ENCODE measurements around the gene PRKG1.
"Not testable (repeated sequence)": the region's sequence is repeated elsewhere in the genome, so short reads cannot be mapped to it uniquely, and the experiment has no call there.

PRKG1 gene

GRCh38 chr10:51321300-51321699, 247.0 kb downstream of the PRKG1 start:
- no peak for DNase-seq (ENCODE audit: low read depth, low spot score)

DNA sequence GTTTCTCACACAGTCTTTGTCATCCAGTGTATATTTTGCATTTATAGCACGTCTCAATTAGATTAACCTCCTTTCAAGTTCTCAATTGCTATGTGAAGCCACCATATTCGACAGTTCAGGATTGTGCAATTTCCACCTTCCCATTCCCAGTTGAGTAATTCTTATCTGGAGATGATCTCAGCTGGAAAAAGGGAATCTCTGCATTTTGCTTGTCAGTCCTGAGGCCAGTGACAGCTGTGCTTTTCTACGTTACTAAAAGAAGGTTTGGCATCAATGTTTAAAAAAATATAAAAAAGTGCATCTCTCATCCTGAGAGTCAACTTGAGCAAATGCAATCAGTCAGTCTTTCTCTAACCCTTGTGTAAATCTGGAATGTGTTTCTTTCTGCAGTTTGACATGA, 247.7 kb downstream of the PRKG1 start:
- DNase-seq (ENCODE audit: low read depth, low spot score): no peak

GRCh38 chr10:51325649-51326048, 251.4 kb downstream of the PRKG1 start:
- DNase-seq (ENCODE audit: low read depth, low spot score): no peak

DNA sequence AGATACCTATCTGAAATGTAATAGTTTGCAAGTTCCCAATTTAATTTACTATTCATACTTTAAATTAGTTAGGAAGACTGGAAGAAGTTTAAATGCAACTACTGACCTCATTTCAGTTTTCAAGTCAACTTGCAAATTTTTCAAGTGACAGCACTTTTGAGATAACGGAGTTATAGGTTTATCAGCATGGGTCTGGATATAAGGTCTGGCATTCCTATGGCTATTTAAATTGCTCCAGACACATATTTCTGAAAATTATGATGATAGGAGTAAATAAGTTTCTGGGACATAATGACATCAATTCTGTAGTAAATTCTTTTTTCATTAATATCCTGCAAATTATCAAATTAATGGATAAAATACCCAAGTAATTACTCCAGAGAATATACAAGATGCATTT, 251.9 kb downstream of the PRKG1 start:
- no peak for DNase-seq (ENCODE audit: low read depth, low spot score)

GRCh38 chr10:51327432-51327831, 253.1 kb downstream of the PRKG1 start:
- no peak for DNase-seq (ENCODE audit: low read depth, low spot score)

GRCh38 chr10:51340366-51340765, 266.1 kb downstream of the PRKG1 start:
- no peak for DNase-seq (ENCODE audit: low read depth, low spot score)

- no peak for DNase-seq (ENCODE audit: low read depth, low spot score)
Measured at GRCh38 chr10:51340845-51341610, 266.7 kb downstream of the PRKG1 start.

DNA sequence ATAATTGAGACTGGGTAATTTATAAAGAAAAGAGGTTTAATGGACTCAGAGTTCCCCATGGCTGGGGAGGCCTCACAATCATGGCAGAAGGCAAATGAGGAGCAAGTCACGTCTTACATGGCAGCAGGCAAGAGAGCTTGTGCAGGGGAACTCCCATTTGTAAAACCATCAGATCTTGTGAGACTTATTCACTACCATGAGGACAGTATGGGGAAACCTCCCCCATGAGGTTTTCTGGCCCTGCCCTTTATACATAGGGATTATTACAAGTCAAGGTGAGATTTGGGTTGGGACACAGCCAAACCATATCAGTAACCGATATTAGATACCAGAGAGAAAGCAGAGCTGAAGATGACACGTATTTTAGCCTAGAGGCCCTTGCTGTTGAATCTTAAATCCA, 267.5 kb downstream of the PRKG1 start:
- not testable (repeated sequence) for DNase-seq (ENCODE audit: low read depth, low spot score)

GRCh38 chr10:51342381-51342780, 268.1 kb downstream of the PRKG1 start:
- DNase-seq (ENCODE audit: low read depth, low spot score): no peak

DNA sequence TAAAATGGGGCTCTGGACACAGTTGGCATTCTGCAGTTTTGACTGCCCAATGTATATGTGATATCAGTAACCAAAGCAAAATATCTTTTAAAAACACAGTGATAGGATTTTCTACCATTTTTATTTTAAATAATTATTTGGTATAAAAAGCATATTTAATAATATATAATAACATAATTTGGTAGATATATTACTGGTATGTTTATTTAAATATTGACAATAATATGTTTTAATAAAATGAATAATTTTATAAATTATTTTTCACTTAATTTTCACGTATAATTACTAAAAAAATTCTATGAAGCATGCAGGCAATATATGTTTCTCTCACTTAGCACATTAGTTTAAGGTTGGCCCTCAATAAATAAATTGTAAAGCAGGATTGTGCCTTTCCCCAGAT, 269.1 kb downstream of the PRKG1 start:
- DNase-seq (ENCODE audit: low read depth, low spot score): no peak

DNA sequence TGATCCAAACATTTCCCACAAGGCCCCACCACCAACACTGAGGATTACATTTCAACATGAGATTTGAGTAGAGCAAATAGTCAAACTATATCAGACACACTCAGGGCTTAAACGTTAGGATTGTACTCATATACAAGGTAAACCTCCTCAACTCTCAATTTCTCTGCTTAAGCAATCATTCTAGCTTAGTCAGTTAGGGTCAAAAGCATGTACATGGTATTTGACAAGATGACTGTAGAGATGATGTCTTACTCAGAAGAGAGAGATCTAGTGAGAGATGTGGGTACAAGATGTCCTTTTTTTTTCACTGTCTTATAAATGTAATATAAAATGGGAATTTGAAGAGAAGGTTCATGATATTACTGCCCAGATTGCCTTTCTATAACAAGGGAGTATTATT, 270.1 kb downstream of the PRKG1 start:
- no peak for DNase-seq (ENCODE audit: low read depth, low spot score)

- DNase-seq (ENCODE audit: low read depth, low spot score): no peak
Measured at GRCh38 chr10:51348622-51349021, 274.3 kb downstream of the PRKG1 start.

DNA sequence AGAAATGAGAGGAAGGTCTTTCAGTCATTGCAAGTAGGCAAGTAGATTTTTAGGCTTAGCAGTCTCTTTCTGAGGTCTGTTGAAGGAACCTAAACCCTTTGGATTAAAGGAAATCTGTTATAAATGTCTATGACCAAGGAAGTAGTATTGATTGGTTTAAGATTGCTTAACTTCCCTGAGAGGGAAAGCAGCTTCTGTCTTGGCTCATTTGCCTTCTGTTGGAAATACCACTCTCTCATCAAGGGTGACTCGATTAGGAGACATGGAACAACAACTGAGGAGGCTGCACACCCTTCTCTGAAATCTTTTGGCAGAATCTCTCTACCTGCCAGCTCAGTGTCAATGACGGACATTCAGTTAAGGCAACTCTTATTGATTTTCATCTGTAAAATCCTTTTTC, 282.9 kb downstream of the PRKG1 start:
- DNase-seq (ENCODE audit: low read depth, low spot score): no peak

DNA sequence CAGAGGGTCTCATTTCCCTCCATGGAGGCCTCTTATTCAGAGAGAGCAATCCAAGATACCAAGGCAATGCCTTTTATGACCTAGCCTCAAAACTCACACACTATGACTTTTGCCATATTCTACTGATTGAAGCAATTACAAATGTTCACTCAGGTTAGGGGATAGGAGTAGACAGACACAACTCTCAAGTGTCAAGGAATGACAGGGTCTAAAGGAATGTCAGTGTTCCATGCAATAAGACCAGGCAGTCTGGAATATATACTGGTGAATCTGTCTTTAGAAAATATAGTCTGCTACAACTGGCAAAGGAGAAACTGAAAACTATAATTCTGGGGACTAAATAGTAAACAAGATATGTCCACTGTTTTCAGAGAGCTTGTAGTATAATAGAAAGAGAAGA, 283.9 kb downstream of the PRKG1 start:
- no peak for DNase-seq (ENCODE audit: low read depth, low spot score)

GRCh38 chr10:51363415-51363814, 289.1 kb downstream of the PRKG1 start:
- no peak for DNase-seq (ENCODE audit: low read depth, low spot score)

GRCh38 chr10:51364674-51365073, 290.4 kb downstream of the PRKG1 start:
- no peak for DNase-seq (ENCODE audit: low read depth, low spot score)

- DNase-seq (ENCODE audit: low read depth, low spot score): no peak
Measured at GRCh38 chr10:51366044-51366443, 291.8 kb downstream of the PRKG1 start.

DNA sequence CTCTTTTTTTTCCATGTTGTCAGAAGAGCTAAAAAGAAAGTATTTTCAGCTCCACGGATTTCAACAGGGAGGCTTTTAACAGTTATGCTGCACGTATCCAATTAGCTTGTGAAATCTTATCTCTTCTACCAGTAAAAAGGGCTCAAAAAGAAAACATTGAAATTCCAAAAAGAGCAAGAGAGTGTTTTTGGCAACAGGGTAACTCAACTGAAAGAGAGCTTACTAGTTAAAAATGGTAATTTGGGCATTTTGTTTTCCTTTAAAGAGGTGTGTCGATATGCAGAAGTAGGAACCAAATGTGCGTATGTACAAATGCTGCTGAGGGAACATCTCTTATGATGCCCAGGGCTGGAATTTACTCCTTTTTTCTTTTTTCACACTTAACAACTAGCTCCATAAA, 292.8 kb downstream of the PRKG1 start:
- DNase-seq (ENCODE audit: low read depth, low spot score): no peak

DNA sequence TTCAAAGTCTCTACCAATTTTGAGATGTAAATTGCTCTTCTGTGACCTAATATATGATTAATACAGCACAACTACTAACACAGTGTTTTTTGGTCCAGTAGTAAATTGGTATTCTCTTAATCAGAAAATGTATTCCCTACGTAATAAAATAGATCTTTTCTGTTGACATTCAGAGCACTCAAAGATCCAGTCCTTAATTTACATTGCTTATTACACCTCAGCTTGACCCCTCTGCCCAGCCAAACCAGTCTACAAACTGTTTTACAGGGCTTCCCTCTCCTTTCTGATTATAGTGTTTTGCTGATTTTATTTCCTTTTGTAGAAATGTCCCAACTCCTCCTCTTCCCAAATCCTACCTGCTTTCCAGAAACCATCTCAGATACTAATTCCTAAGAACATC, 293.4 kb downstream of the PRKG1 start:
- DNase-seq (ENCODE audit: low read depth, low spot score): no peak

DNA sequence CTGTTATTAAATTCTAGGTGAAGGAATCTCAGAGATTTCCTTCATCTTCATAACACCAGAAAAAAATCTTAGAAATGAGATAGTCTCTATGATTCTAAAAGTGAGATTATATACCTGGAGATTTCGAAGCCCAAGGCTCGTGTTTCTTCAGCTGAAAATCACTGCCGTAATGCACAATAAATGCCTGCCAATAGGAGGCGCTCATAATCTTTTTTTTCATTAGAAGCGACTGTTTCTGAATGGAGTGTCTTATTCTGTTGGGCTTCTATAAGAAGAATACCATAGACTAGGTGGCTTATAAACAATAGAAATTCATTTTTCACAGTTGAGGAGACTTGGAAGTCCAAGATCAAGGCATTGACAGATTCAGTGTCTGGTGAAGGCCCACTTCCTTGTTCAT, 294.7 kb downstream of the PRKG1 start:
- no peak for DNase-seq (ENCODE audit: low read depth, low spot score)

DNA sequence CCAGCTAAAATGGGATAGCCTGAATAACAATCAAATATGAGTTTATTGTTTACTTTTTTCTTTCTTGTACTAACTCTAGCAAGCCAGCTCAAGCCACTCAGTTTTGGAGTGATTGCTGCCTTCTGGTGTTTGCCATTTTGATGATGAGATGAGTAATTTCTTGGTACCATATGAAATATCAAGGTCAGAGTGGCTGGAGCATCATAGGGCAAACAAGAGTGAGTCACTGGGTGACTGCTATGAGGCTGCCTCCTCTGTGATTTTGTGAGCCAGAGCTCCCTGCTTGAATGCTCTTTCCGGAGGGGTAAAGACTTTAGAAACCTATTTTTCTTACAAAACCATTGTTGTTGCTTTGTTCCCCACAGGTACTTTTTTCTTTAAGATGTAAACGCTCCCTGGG, 295.6 kb downstream of the PRKG1 start:
- no peak for DNase-seq (ENCODE audit: low read depth, low spot score)

- no peak for DNase-seq (ENCODE audit: low read depth, low spot score)
Measured at GRCh38 chr10:51371743-51372142, 297.5 kb downstream of the PRKG1 start.

DNA sequence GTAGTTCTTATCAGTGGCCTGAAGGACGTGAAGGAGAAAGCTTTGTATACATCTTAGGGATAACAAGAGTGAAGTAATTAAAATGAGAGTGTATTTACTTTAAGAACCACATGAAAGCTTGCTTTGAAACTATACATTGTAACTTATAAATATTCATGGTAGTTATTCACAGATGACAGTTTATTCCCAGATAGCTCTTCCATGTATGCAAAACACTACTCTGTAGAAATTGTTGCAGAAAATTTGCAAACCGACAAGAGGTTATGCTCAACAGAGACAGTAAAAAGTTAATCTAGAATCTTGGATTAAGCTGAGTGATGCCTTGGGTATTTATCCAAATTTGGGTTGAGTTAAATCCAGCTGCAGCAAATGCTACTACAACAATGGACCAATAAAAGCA, 301.5 kb downstream of the PRKG1 start:
- DNase-seq (ENCODE audit: low read depth, low spot score): no peak
